Thyroid gland (tissue), 4 donors: Measurements from ENCODE around the gene LGI1. TPM values are rescaled to one million over a fixed set of nuclear protein-coding genes. Genes with fewer than 3 reads are reported as not detected.

Experiments
- DNase-seq, 2 donors: peaks; one replicate each; pipeline ENCODE4 v3.0.0-alpha.2; 2019
- H3K27ac ChIP-seq, 3 donors: fragments of 200-600 bp; sonication (generic); 1 replicate in 2 of 3; 2 replicates in 1 of 3; pipeline ENCODE4 v1.5.1; 2016 to 2019; ENCODE audit warnings: mild to moderate bottlenecking in 1 of 3, moderate library complexity in 1 of 3
- H3K27me3 ChIP-seq: fragments of 200-600 bp; sonication (generic); one replicate; pipeline ENCODE4 v1.5.1; 2019
- H3K36me3 ChIP-seq, 2 donors: fragments of 200-600 bp; sonication (generic); one replicate each; pipeline ENCODE4 v1.5.1; 2016 to 2019
- H3K4me1 ChIP-seq, 2 donors: fragments of 200-600 bp; sonication (generic); one replicate each; pipeline ENCODE4 v1.5.1; 2017 to 2019
- H3K4me3 ChIP-seq, 3 donors: fragments of 200-600 bp; sonication (generic); replicated peaks in 1 of 3; 1 replicate in 2 of 3; 2 replicates in 1 of 3; pipeline ENCODE4 v1.5.1; 2016; ENCODE audit warnings: mild to moderate bottlenecking in 1 of 3
- H3K9me3 ChIP-seq: fragments of 200-600 bp; sonication (generic); one replicate; pipeline ENCODE4 v1.5.1; 2017
- POLR2A ChIP-seq, 2 donors: fragments of 450-650 bp; IDR thresholded peaks; one replicate each; pipeline ENCODE4 v1.6.1; 2017; ENCODE audit warnings: antibody characterized with exemption in 2 of 2, mild to moderate bottlenecking in 2 of 2, moderate library complexity in 1 of 2
- WGBS, 2 donors: methylation state at CpG; one replicate each; pipeline ENCODE4 v1.1.5; 2017; 5-methylcytosine and 5-hydroxymethylcytosine counted together
- intact Hi-C: fragments of 100-400 bp; cut with DNase I; formaldehyde crosslinking; loops from one replicate; pipeline ENCODE4 v1.15.1; 2023
- total RNA-seq, 4 donors: library from RNA; depleted of rRNA; stranded (reverse); fragments of >200 nt; gene quantifications; one replicate each; pipeline ENCODE4 v1.2.3, GENCODE V29; 2016
- TF ChIP-seq, protein P1 (sequence below), 6 experiments: fragments of 200-600 bp in 3 of 6; fragments of 450-650 bp in 3 of 6; sonication (generic) in 3 of 6; IDR thresholded peaks; one replicate each; pipeline ENCODE4 v1.5.1; 2016 to 2019; ENCODE audit warnings: antibody characterized with exemption in 6 of 6, mild to moderate bottlenecking in 2 of 6, inconsistent platforms in 1 of 6, moderate library complexity in 1 of 6

The LGI1 gene
- total RNA-seq, 4 donors from 2014 or later: not detected

DNA sequence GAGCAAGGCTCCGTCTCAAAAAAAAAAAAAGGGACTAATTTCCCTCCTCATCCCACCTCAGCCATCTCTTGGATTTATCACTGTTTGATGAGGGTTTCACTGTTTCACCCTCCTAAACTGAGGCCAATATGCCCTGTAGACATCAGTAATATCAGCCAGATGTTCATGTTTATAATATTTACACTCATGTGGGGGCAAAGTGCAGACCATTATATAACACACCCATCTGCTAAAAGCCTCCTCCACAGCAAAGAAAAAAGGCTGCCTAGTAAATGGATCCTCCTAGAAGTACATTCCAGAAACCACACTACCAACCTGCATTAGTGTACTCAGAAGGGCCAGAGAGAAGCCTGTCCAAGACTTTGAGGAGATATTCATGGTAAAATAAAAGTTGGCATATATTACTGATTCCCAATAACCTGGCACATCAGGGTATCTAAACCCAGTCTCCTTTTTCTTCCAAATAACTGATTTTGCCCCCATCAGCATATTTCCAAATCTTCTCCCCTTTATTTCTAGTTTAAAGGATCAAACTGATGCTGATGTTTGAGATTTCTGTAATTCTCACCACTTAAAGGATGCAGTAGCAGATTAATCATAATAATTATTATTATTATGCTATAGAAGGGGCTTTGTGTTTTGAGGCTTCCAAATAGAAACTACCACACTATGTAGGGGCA lies 55.1 kb downstream of the LGI1 start:
- Histone ChIP-seq H3K36me3 (no peaks in the 10 kb centered on the region), H3K4me3 (no peak overlapping the region), H3K27ac (no peak overlapping the region), H3K27me3 (no peaks in the 10 kb centered on the region), H3K9me3 (no peaks in the 10 kb centered on the region), H3K4me1 (no peaks in the 10 kb centered on the region)
- TF ChIP-seq POLR2A (IDR thresholded peaks at IDR 0.05): no peak
- TF ChIP-seq, protein P1, sequence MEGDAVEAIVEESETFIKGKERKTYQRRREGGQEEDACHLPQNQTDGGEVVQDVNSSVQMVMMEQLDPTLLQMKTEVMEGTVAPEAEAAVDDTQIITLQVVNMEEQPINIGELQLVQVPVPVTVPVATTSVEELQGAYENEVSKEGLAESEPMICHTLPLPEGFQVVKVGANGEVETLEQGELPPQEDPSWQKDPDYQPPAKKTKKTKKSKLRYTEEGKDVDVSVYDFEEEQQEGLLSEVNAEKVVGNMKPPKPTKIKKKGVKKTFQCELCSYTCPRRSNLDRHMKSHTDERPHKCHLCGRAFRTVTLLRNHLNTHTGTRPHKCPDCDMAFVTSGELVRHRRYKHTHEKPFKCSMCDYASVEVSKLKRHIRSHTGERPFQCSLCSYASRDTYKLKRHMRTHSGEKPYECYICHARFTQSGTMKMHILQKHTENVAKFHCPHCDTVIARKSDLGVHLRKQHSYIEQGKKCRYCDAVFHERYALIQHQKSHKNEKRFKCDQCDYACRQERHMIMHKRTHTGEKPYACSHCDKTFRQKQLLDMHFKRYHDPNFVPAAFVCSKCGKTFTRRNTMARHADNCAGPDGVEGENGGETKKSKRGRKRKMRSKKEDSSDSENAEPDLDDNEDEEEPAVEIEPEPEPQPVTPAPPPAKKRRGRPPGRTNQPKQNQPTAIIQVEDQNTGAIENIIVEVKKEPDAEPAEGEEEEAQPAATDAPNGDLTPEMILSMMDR (IDR thresholded peaks at IDR 0.05): no peak
- intact Hi-C loops: no loop called here
- no peak for DNase-seq
- 78 to 86% methylated on average over 1 of the region's 1 CpG for WGBS, 2 donors

DNA sequence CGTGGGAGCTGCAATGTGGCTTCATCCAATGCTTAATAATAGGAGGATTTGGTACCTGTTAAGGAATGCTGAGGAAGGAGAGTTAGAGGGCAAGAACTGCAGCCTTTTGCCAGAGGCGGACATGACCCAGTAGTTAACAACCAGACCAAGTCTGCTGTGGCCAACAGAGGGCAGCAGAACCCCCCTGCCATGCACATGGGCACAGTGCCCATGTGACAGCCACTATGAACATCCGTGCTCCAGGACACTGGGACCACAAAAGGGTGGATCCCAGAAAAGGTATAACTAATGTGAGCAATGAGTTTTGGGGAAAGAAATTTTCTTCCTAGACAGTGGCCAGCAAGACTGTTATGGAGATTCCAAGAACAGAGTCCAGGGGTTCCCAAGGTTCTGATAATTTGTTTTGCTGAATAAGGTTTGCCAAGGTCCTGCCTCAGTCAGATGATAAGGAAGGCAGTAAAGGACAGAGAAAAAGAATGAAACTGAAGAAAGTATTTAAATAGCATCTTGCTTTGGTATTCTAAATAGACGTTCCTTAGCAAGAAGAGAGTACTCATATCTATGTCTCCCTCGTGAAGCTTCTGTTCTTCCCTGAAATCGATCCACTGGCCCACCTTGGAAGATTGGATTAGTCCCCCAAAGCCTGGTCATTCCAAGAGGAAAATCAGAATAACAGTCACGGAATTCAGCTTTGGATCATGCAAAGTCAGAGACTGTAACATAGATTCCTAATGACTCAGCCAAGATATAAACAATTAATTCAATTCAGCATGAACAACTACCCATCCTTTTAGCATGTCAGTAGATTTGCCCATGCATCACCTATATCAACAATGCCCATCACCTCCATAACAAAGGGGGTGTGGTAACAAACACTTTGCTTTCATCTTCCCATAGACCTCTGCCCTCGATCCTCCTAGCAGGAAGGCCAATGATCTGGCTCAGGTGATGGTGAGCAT lies 56.0 kb downstream of the LGI1 start:
- WGBS, 2 donors: 59 to 65% methylated on average over 8 of the region's 8 CpGs
- no peaks in the 10 kb centered on the region for H3K27me3 ChIP-seq
- peak; percentile 72 to 76 for DNase-seq
- H3K36me3 ChIP-seq: no peaks in the 10 kb centered on the region
- no peak for TF ChIP-seq POLR2A (IDR thresholded peaks at IDR 0.05)
- TF ChIP-seq, protein P1 (IDR thresholded peaks at IDR 0.05): peak; percentile 32 to 83 (median 60)
- intact Hi-C loops: no loop called here
- H3K27ac ChIP-seq: no peak overlapping the region
- no peaks in the 10 kb centered on the region for H3K9me3 ChIP-seq
- no peaks in the 10 kb centered on the region for H3K4me1 ChIP-seq
- no peak overlapping the region for H3K4me3 ChIP-seq

DNA sequence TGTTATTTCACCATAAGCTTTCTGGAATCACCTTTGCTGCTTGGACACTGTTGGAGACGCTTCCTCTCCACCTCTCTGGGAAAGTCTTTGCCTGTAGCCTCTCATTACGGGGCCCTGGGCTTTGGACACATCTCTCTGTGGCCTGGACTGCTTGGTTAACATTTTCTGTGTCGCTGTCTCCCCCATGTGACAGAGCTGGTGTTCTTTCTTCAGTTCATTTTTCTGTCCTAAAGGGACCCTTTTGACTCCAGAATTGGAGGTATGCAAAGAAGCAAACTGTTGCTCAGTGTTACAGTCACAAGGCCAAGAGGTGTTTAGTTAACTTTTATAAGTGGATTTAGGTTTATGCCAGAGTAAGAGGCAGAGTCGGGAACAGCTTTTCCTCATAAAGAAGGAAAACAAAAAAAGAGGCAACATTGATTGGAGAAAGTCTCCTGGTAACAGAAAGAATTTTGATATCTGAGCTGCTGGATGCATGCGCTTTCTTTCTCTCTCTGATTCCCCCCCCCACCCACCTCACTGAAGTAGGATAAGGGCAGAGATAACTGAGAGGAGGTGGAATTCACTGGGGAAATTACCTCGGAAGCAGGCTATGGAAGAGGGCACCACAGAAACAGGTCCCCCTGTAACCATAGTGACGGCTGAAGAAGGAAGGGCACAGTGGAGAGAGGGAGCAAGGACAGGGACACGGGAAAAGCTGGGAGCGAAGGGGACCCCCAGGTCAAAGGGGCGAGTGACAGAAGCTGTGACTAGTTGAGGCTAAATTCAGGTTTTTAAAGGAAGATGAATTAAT lies 57.8 kb downstream of the LGI1 start:
- intact Hi-C loops: no loop called here
- WGBS, 2 donors: 32 to 37% methylated on average over 10 of the region's 10 CpGs
- DNase-seq: no peak
- no peaks in the 10 kb centered on the region for H3K9me3 ChIP-seq
- TF ChIP-seq, protein P1 (IDR thresholded peaks at IDR 0.05): no peak
- no peak for TF ChIP-seq POLR2A (IDR thresholded peaks at IDR 0.05)
- no peaks in the 10 kb centered on the region for H3K4me1 ChIP-seq
- H3K27ac ChIP-seq: no peak overlapping the region
- H3K36me3 ChIP-seq: no peaks in the 10 kb centered on the region
- no peak overlapping the region for H3K4me3 ChIP-seq
- H3K27me3 ChIP-seq: no peaks in the 10 kb centered on the region

DNA sequence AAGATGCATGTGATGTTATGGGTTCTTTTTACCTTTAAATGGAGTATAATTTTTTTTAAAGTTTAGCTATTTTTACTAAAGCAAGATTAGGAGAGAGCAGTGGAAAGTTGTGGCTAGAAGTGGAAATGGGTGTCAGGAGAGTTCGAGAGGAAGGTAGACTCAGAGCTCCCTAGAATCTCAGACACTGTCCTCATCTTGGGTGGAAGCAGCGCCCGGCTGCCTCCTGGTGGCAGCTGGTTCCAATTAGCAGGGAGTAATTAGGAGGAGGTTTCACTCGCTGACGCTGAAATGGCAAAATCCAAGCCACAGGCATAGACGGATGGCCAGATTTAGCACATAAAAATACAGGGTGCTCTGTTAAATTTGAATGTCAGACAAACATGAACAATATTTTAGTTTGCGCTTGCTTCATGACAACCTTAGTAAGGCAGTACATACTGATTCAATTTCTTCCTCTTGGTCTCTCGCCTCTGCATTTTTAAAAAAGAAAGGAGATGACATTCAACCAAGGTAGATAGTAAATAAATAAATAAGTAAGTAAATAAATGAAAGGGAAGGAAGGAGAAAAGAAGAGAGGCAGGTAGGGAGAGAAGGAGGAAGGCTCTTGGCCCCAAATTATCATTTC lies 58.5 kb downstream of the LGI1 start:
- H3K27me3 ChIP-seq: no peaks in the 10 kb centered on the region
- no peak for TF ChIP-seq POLR2A (IDR thresholded peaks at IDR 0.05)
- TF ChIP-seq, protein P1 (IDR thresholded peaks at IDR 0.05): peak in 5 of 6 experiments; percentile 40 to 71 (median 63)
- intact Hi-C loops: no loop called here
- no peaks in the 10 kb centered on the region for H3K9me3 ChIP-seq
- no peak overlapping the region for H3K27ac ChIP-seq
- DNase-seq: peak; percentile 62 to 67
- H3K4me1 ChIP-seq: no peaks in the 10 kb centered on the region
- H3K4me3 ChIP-seq: no peak overlapping the region
- 13% methylated on average over 8 of the region's 8 CpGs for WGBS, 2 donors
- H3K36me3 ChIP-seq: no peaks in the 10 kb centered on the region
